HEK293T (cell line): ENCODE measurements around the gene ESRP2.

ENCODE experiments used
- ARNT ChIP-seq: fragments of 450-650 bp; IDR thresholded peaks from 2 replicates; pipeline ENCODE4 v1.6.1; 2017; ENCODE audit warnings: mild to moderate bottlenecking
- HDGF ChIP-seq: fragments of 450-650 bp; IDR thresholded peaks from 2 replicates; pipeline ENCODE4 v1.6.1; 2017; ENCODE audit warnings: antibody characterized with exemption, borderline replicate concordance
- TF ChIP-seq, protein P1 (sequence below): fragments of 450-650 bp; IDR thresholded peaks from 2 replicates; pipeline ENCODE4 v1.6.1; 2016

DNA sequence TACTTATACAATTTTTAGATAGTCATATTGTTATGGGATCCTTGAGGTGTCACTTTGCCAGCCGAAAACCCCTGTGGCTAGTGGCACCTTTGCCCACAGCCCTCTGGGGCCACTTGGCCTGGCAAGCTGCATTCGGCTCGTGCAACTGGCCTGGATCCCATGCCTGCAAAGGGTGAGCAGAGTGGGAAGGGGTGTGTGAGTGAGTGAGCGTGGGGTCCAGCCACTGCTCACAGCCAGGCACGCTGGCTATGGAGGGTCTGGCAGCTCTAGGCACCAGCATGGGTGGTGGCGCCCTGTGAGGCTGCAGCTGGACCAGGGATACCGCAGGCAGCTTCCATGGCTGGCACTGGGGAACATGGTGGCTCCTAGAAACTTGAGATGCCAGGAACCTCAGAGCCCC is 49.0 kb downstream of the ESRP2 start:
- no peak for TF ChIP-seq HDGF
- no peak for TF ChIP-seq ARNT
- TF ChIP-seq, protein P1, sequence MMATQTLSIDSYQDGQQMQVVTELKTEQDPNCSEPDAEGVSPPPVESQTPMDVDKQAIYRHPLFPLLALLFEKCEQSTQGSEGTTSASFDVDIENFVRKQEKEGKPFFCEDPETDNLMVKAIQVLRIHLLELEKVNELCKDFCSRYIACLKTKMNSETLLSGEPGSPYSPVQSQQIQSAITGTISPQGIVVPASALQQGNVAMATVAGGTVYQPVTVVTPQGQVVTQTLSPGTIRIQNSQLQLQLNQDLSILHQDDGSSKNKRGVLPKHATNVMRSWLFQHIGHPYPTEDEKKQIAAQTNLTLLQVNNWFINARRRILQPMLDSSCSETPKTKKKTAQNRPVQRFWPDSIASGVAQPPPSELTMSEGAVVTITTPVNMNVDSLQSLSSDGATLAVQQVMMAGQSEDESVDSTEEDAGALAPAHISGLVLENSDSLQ, result no peak
